ENCODE measurements around the gene QDPR.
"Not testable (repeated sequence)": the region's sequence is repeated elsewhere in the genome, so short reads cannot be mapped to it uniquely, and the experiment has no call there.

Gene QDPR

GRCh38 chr4:17489721-17490120, 22.2 kb downstream of the QDPR start:
- DNase-seq = no peak

GRCh38 chr4:17489123-17489522, 22.8 kb downstream of the QDPR start:
- no peak for DNase-seq

- no peak for DNase-seq
Measured at GRCh38 chr4:17482716-17483115, 29.2 kb downstream of the QDPR start.

GRCh38 chr4:17480955-17481354, 30.9 kb downstream of the QDPR start:
- no peak for DNase-seq

- no peak for DNase-seq
Measured at GRCh38 chr4:17480210-17480927, 31.5 kb downstream of the QDPR start.

- DNase-seq = no peak
Measured at GRCh38 chr4:17477774-17478472, 34.0 kb downstream of the QDPR start.

GRCh38 chr4:17476853-17477252, 35.0 kb downstream of the QDPR start:
- no peak for DNase-seq

GRCh38 chr4:17475481-17475880, 36.4 kb downstream of the QDPR start:
- DNase-seq = no peak

GRCh38 chr4:17469931-17470674, 41.8 kb downstream of the QDPR start:
- DNase-seq = no peak

- no peak for DNase-seq
Measured at GRCh38 chr4:17468619-17469221, 43.2 kb downstream of the QDPR start.

- DNase-seq = no peak
Measured at GRCh38 chr4:17463606-17464005, 48.3 kb downstream of the QDPR start.

GRCh38 chr4:17450269-17450804, 61.6 kb downstream of the QDPR start:
- DNase-seq = no peak

- no peak for DNase-seq
Measured at GRCh38 chr4:17448689-17449088, 63.2 kb downstream of the QDPR start.

- peak in 2 of 4 experiments; percentile 6 to 7 for DNase-seq
Measured at GRCh38 chr4:17447675-17448298, 64.1 kb downstream of the QDPR start.

GRCh38 chr4:17447056-17447455, 64.8 kb downstream of the QDPR start:
- DNase-seq = no peak

- DNase-seq = not testable (repeated sequence)
Measured at GRCh38 chr4:17442477-17442876, 69.4 kb downstream of the QDPR start.

- no peak for DNase-seq
Measured at GRCh38 chr4:17437396-17437795, 74.5 kb downstream of the QDPR start.

- no peak for DNase-seq
Measured at GRCh38 chr4:17436750-17437090, 75.2 kb downstream of the QDPR start.
